Activated CD8-positive, alpha-beta memory T cell treated with anti-CD3 and anti-CD28 coated beads for 4 hours (primary cell): ENCODE results near the gene OR52H1.

ENCODE experiments used
- DNase-seq, 2 donors: peaks; one replicate each; pipeline ENCODE4 v3.0.0-alpha.2; 2020; ENCODE audit warnings: low read depth in 2 of 2

Gene OR52H1

DNA sequence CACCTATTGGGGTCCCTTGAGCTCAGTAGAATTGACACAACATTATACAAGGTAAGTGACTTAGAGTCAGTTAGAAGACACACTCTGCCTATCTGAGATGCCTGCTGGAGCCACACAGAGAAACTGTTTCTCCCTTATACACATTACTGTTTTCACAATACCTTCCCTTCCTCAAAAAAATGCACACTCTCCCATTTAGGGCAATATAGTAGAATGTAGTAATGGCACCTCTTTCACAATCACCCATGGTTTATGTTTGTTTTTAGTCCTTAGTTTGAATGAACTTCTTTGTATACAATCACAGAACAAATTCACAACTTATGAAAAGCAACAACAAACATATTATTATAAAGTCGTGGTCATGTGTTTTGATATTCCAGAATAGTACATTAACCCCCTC lies 14.3 kb downstream of the OR52H1 start:
- DNase-seq = no peak

DNA sequence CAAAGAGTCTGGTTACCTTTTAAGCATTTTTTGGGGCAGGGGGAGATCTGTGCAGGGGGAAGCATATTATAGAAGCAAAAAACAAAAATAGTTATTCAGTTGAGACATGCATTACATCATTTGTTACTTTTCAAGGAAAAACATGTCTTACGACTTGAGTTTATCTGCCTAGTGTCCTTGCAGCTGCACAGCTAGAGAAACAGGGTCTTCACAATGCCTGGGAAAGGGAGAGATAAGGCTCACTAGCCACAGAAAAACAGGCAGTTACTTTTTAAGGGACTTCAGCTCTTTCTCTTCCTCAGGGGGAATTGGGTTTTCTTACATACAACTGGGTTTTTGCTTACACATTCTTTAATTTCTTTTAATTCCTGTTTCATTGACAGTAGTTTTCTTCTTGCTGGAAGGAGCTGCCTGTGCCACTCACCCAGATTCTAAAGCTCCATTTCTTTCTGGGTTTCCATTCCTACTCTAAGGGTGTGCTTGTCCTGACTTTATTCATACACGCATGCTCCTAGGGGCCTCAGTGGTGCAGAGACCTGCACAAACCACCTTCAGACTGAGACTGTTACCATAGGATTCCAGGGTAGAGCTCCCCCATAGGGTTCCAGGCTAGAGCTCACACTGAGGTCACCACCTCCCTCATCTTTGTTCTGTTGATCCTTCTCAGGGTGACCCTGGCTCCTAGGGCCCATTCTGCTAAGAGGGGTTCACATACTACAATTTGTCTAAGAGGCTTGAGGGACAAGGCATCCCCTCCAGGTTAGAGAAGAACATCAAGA lies 17.1 kb downstream of the OR52H1 start:
- DNase-seq = no peak

DNA sequence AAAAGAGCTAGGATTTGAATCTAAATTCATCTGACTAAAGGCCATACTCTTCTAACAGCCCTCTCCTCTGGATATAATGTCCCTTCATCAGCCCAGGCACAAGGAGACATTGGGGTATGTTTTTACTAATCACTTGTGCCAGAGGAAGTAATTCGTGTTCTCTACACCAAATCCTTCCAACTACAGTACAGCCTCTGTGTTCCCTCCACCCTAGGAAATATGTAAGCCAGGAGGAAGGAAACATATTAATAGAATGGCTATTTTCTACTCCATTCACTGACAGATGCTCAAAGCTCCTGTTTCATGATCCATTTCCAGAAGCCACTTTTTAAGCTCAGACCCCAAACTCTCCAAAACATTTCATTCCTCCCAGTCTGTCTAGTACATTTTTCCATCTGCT lies 19.8 kb downstream of the OR52H1 start:
- DNase-seq = no peak

DNA sequence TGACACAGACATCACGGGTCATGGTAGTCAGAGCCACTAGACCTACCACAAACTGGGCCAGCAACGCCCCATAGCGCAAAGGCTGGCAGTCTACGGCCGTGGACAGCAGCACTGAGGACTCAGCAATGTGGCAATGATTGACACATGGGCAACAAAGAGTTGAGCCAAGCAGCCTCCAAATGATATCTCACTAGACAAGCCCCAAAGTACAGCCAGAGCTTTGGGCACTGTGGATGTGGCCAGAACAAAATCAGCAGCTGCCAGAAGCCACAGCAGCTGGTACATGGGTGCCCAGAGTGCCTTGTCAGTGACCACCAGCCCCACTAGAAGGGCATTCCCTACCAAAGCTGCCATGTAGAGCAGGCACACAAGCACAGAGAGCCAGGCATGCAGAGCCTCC lies 20.6 kb downstream of the OR52H1 start:
- no peak for DNase-seq

DNA sequence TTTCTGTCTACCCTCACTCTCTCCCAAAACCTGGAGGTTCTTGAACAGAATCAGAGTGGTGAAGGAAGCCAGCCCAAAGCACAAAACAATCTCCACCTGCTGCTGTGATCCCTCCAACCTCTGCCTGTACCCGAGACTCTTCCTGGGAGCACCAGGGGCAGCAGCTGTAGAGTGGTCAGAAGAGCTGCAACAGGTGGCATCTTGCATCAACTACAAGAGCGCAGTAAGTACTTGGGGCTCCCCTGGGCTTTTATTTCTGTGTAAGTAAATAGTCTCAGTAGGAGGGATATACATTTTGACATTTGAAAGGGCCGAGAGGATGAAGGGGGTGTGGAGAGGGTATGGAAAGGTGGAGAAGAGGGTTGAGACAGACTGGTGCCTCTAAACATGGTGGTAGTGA lies 23.6 kb downstream of the OR52H1 start:
- DNase-seq = no peak

DNA sequence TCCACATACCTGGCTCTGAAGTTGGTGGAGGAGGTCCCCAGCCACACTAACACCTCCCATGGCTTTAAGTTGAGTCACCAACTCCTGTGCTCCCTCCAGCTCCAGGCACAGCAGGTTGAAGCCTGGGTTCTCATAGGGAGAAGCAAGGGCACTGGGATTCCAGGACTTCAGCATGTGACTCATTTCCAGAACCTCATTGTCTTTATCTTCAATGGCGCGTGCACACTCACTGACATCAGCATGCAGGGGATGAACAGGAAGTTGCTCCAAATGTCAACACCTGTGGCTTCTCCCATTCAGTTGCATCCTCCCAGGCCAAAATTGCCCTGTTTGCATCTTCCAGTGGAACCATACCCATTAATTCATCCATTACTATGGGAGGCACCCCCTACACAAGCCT lies 26.0 kb downstream of the OR52H1 start:
- no peak for DNase-seq

DNA sequence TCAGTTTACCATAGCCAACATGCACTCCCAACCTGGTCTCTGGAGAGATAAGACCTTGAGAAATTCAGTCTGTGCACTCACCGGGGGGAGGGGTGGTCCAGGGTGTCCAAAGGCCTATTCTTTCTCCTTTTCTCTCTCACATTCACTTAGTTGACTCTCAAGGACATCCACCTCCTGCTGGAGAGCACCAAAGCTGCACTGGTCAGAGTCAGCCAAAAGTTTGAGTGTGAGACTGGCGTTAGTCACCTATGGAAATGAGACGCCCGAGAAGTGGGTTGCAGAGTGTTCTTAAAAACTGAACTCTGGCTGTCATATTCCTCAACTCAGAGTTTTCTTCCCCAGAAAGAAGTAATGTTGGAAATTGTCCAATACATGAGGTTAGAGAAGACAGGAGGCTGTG lies 26.8 kb downstream of the OR52H1 start:
- DNase-seq = no peak

DNA sequence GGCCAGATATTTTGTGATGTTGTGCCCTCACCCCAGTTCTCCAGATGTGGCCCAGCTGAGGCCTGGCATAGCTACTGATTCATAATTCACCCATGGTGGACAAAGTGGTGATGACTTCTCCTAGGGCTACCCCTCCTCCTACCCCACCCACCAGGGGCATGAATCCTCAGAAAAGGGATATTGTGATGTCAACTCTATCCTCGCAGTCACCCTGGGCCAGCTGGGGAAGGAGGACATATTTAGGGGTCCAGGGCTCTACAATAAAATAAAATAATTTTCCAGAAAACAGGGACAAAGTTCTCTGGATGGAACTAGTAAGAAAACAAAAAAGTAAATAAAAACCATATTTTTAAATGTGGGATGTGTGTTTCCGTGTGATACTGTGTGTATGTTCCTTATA lies 31.7 kb downstream of the OR52H1 start, which contains the start of gene UBQLNL:
Gene UBQLNL (minus strand): TSS at position 101 of the 400 bp plus-strand sequence. CDS start 258 bp downstream, outside the sequence.
- DNase-seq = no peak

DNA sequence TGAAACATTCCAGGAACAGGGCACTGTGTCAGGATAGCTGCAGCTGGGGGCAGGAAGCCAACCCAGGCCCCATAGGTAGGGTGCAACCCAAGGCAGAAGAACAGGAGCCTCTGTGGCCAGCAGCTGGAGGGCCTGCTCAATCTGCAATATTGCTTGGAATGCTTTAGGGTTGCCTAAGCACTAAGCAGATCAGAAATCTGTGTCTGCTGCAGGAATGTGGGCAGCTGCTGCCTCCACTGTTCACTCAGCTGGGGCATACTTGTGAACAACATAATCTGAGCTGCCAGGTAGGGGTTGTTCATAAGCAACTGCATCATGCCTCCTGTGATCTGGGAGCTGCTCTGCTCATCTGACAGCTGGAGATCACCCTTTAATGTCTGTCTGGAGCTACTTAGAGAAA lies 33.5 kb downstream of the OR52H1 start:
- DNase-seq = no peak

DNA sequence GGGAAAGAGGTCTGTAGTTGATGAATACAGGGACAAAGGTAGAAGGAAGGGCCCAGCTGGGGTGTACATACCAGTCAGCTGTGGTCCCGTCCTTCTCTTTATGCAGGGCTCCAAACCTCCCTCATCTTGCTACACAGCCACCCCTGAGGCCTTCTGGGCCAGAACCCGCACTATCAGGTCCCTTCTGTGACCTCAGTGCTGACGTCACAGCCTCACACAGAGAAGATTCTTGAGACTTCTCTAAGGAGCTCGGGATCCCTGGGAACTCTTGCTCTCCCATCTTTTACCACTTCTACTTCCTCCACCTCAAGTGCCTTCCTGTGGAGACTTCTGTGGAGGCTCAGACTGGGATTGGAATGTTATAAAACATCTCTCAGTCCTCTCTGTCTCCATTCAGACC lies 38.5 kb downstream of the OR52H1 start, which contains the start of gene UBQLN3:
Gene UBQLN3 (minus strand): TSS at position 155 of the 400 bp plus-strand sequence. CDS start 399 bp downstream, outside the sequence.
- no peak for DNase-seq

DNA sequence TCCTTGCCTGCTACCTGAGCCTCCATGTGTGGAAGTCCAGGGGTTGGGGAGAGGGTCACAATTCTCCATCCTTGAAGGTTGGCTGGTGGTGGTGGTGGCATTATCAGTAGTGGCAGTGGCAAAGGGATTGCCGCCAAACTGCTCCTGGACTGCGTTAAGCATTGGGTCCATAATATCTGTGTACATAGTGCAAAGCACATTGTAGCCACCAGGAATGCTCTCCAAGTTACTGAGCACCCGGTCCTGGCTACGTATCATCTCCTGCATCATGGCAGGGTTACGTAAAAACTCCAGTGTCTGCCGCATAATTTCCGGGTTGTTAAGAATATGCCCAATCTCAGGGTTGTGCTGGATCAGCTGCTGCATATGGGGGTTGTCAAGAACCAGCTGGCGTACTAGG lies 39.7 kb downstream of the OR52H1 start:
- no peak for DNase-seq

DNA sequence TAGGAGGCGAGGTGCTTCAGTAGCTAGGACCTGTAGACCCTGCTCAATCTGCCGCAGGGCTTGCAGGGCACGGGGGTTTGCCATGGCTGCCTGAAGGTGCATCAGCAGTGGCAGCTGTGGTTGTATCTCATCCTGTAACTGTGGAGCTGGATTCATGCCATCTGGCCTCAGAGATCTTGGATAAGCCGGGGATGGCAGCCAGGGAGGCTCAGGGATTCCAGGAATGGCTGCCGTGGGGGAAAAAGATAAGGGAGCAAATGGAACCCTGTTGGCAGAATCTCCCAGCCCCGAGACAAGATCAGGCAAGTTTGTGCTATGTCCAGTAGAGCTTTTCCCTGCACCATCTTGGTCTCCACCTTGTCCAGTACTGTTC lies 40.4 kb downstream of the OR52H1 start:
- no peak for DNase-seq

DNA sequence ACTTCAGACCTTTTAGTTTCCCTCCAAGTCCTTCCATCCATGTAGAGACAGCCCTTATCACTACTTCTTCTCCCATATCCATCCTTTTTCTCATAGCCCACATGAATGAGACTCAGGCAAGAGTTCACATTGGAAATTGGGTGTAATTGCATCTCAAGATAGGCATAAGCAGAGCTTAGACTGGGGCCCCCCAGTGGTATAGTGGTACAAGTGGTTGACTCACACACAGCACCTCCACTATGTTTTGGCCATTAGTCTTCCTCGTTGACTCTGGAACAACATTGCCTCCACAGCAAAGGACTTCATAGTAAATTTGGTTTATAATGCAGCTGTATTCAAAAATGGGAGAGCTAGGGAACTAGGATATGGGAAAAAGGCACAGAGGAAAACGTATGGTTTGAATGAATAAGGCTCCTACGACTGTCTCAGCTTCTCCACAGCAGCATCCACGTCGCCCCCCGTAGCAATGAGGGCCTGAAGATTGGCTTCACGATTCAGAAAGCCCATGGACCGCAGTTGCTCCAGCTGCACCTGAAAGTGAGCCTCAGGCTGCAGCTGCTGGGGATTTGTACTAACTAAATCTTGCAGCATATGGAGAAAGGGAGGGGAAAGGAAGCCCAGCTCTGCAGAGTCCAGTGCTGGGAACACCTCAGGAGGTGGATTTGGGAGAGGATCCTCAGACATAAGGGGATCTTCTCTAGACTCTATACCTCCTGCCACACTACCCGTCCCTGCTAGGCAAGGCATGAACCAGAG lies 41.0 kb downstream of the OR52H1 start:
- no peak for DNase-seq

DNA sequence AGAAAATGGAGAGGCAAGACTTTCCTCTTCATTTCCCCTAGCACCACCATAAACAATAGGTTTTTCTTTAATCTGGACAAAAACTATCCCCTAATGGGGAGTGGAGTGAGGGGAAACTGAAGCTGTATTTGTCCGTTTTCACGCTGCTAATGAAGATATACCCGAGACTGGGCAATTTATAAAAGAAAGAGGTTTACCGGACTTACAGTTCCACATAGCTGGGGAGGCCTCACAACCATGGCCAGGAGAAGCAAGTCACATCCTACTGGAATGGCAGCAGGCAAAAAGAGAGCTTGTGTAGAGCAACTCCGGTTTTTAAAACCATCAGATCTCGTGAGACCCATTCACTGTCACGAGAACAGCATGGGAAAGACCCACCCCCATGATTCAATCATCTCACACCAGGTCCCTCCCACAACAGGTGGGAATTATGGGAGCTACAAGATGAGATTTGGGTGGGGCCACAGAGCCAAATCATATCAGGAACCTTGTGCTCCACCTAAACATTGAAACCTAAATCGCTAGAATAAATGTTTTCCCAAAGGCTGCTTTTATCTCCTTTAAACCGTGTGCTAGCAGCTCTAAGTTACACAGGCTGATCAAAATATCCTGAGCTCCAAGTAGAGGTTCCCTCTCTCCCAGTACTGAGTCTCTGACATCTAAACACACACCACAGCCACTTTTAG lies 42.8 kb downstream of the OR52H1 start:
- no peak for DNase-seq

DNA sequence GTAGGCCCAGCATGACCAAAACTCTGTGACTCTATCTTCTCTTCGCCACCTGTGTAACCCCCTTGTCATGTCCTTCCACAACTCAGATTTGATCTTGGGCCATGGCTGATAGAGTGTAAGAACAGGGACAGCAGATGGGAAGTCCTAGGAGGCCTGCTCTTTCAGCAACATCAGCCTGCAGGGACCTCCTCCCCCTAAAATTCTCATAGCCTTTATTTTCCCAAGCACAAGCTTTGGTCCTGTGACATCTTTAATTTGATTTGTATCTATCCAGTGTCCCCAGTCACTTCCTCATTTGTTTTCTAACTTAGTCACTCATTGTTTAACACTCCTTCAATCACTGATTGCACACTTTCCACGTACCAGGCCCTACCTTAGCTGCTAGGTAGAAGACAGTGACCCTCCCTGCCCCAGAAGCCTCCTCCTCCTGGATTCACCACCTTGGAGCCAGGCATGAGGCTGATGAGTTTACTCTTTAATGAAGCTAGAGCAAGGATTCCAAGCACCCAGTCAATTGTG lies 43.9 kb downstream of the OR52H1 start:
- DNase-seq = no peak

DNA sequence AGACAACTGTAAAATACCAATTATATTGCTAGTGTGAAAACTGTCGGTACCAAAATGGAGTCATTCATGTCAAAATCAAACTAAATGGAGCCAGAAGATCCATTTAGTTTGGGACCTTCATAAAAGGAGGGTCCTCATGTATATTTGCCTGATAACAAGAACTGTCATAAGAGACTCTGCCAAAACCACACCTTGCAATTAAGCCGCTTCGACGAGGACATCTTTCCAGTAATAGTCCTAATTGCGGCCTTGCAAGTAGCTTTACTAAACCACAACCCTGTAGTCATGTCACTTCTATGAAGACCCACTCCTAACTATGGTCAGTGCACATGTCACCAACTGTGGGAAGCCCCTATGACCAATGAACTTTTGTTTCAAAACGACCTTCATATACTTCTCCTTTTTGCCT lies 47.9 kb downstream of the OR52H1 start:
- DNase-seq = no peak

DNA sequence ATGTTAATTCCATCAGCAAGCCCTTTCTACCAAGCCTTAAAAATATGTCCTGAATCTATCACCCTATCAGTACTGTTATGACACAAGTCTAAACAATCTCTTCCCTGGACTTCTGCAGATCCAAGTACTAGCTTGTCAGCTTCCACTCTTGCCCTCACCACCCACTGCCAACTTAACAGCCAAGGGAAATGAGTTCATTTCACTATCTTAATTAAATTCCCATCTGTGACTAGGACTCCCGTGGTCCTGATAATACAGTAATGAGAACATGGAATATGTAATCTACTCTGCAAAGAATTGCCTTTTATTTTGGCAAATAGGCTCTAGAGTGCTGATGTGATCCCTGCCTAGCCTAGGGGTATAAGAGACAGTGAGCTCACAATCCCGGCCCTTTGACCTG lies 48.7 kb downstream of the OR52H1 start:
- DNase-seq = no peak
